ENCODE measurements around the gene ROPN1B. TPM values are rescaled to one million over a fixed set of nuclear protein-coding genes. Genes with fewer than 3 reads are reported as not detected.
A peak's percentile ranks its signal among the peaks of the same experiment; 100 is the strongest.
"Not testable (repeated sequence)": the region's sequence is repeated elsewhere in the genome, so short reads cannot be mapped to it uniquely, and the experiment has no call there.

The ROPN1B gene
- total RNA-seq, 1 donor from 2014 or later = 3.7 TPM

- DNase-seq; ATAC-seq; intact Hi-C loops (cut with micrococcal nuclease): not testable (repeated sequence)
These were observed 12.0 kb upstream of the ROPN1B start for GRCh38 chr3:125957020-125957419.

GRCh38 chr3:125957674-125958510 lies 11.1 kb upstream of the ROPN1B start:
- intact Hi-C loops (cut with micrococcal nuclease) = no loop called here
- DNase-seq = peak; percentile 61
- peak; percentile 83 for ATAC-seq

DNA sequence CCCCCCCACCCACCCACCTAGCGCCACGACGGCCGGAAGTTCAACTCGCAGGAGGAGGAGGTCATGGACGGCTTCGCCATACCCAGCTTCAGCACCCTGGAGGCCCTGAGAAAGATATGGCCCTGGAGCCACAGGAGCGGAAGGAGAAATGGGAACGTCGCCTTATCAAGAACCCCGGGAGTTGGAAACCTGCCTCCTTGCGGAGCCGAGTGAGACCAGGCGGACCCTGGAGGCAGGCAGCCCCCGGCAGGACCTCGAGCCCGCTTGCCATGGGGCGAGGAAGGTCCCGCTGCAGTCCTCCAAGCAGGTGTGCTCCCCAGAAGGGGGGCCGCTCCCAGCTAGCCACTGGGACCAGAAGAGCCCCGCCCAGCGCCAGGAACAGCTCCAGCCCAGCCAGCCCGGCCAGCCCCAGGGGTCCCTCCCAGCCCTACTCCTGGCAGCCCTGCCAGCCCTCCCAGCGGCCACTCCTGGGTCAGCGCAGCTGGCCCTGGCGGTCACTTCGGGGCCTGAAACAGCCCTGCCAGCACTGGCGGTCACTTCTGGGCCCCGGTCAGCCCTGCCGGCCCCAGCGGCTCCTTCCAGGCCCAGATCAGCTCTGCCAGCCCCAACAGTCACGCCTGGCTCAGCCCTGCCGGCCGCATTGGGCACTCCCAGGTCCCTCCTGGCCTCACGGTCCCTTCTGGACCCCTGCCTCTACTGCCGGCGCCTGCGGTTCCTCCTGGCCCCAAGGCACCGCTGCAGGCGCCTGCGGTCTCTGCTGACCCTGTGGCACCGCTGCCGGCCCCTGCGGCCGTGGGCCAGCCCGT lies 10.3 kb upstream of the ROPN1B start:
- intact Hi-C loops (cut with micrococcal nuclease) = no loop called here
- ATAC-seq (peak; percentile 20), DNase-seq (peak; percentile 26)

GRCh38 chr3:125959317-125960065 lies 9.5 kb upstream of the ROPN1B start:
- peak; percentile 25 for DNase-seq
- intact Hi-C loops (cut with micrococcal nuclease) = no loop called here
- ATAC-seq = peak; percentile 11

GRCh38 chr3:125960066-125960424 lies 8.9 kb upstream of the ROPN1B start:
- DNase-seq (no peak), ATAC-seq (no peak)

DNA sequence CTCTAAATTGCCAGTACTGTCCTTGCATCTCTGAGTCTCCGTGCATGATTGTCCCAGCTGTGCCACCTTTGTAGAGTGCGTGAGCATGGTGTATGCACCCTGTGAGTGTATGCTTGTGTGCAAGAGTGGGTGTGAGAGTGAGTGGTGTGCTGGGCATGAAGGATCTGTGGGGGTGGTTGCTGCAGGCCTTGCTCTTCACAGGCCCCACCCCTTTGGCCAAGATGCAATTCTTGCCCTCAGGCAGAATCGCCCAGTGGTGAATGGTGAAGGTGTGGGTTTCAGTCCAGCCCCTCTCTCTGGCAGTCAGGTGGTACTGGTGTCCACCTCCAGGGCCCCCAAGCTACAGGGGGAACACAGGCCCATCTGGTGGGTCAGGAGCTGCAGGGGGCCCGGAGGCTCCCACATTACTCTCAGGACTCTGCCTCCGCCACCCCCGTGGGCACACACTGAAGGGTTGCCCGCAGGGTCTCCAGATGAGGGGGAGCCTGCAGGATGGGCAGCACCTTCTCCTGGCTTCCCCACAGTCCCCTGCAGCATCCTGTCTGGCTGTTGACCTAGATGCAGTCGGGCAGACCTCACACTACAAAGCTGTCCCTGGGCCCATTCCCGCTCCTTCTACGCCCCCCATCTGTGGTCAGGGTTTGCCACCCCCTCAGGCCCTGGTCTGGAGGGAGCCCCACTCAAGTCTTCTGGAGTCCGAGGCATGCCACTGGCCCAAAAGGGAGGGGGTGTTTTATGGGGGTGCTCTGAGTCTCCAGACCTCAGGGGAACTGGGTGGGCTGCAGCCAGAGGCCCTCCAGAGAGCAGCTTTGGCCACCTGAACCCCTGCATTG lies 8.3 kb upstream of the ROPN1B start:
- ATAC-seq (no peak), DNase-seq (no peak)
- intact Hi-C loops (cut with micrococcal nuclease) = no loop called here

More at GRCh38 chr3:125960066-125960424, 8.9 kb upstream of the ROPN1B start:
- intact Hi-C loops (cut with micrococcal nuclease) = no loop called here

GRCh38 chr3:125961289-125961589 lies 7.7 kb upstream of the ROPN1B start:
- DNase-seq (no peak), ATAC-seq (no peak)
- intact Hi-C loops (cut with micrococcal nuclease) = no loop called here

DNA sequence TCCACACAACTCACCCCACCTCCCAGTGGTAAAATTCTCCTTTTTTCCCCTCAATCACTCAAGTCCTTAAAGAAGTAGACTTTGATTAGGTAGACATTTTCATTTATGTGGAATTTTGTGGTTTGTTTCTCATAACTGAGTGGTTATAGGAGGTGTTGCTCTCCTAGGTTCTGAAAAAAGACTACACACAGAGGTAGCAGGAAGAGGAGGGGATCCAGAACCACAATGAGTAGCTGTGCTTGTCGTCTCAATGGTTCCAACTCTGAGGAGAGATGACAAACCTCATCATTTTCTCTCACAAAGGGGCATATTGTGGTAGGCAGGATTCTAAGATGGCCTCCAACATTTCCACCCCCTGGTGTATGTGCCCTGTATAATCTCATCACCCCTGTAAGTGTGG lies 5.1 kb upstream of the ROPN1B start:
- intact Hi-C loops (cut with micrococcal nuclease); DNase-seq; ATAC-seq: not testable (repeated sequence)

DNA sequence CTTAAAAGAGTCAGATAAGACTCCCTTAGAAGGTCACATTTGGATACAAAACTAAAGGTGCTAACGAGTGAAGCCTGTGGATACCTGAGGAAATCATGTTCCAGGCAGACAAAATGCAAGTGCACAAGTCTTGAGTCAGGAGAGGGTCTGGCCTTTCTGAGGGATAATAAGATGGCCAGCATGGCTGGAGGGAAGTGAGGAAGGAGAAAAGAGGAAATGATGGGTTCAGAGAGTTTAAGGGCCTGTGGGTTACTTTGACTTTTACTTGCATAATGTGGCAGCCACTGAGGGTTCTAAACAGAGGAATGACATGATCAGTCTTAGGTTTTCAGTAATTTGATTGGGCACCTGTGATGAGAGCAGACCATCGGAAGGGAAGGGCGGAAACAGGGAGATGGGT lies 3.5 kb upstream of the ROPN1B start:
- intact Hi-C loops (cut with micrococcal nuclease) = no loop called here
- ATAC-seq (no peak), DNase-seq (no peak)

GRCh38 chr3:125967156-125967555 lies 1.8 kb upstream of the ROPN1B start:
- intact Hi-C loops (cut with micrococcal nuclease) = no loop called here
- DNase-seq (no peak), ATAC-seq (no peak)

GRCh38 chr3:125968121-125968520 lies 857 bp upstream of the ROPN1B start:
- ATAC-seq; intact Hi-C loops (cut with micrococcal nuclease); DNase-seq: not testable (repeated sequence)

DNA sequence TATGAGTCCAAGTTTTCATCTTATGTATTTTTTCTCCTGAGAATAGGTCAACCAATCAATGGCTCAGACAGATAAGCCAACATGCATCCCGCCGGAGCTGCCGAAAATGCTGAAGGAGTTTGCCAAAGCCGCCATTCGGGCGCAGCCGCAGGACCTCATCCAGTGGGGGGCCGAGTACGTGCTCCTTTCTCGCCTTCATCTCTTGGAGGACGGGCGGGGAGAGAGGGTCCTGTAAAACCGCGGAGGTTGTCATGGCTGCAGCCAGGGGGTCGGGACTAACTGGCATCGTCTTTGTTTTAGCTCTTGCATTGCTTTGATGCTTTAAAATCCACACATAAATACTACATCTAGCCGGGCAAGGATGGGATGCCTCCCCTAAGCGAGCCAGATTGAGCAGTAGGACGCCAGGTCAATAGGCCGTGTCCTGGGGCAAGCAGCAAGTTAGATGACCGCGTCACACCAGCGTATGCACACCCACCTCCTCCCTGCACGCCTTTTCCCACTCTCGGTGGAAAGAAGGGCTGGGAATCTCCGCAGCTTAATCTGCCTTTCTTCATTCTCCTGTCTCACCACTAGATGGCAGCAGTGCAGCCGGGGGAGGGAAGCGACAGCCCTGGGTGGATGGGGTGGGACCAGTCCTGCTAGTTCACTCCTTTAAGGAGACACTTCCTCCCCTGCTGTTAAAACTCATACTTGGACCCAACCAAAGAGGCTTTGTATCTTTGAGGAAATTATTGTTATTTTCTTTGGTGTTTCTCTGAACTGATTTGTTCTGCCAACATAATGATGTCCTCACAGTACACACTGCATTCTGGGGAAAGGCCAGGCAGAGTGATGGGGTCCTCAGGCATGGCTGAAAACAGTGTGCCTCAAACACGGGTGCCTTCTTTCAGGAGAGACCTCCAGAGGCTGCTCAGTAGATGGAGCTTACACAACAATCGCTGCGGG lies 3.3 kb downstream of the ROPN1B start:
- intact Hi-C loops (cut with micrococcal nuclease) = not testable (repeated sequence)
- DNase-seq (peak; percentile 35), ATAC-seq (peak; percentile 78)

DNA sequence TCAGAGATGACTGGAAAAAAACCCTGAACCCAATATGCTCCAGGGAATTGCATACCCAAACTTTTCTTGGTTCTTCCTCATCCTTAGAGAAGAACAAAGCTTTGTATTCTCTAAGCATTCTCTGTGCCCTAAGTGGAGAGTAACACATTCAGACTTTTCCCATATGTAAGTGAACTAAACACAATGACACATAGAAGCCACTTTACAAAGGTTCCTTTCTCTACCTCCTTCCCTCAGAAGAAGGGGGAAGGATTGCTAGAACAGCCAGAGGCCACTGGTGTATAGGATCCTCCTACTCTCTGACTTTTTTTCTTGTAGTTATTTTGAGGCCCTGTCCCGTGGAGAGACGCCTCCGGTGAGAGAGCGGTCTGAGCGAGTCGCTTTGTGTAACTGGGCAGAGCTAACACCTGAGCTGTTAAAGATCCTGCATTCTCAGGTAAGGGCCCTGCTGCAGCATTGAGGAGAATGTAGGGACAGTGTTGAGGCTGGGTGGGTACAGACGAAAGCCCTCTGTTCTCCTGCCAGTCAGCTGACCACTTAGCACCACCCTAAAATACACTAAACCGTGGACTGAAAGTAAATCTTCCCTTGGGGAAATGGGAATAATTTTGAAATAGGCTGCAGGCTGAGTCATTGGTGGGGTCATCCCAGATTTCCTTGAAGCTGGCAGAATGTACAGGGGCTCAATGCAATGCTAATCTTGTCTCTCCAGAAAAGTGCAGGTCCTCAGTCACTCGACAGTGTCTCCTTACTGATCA lies 6.4 kb downstream of the ROPN1B start:
- intact Hi-C loops (cut with micrococcal nuclease); DNase-seq: not testable (repeated sequence)
- peak; percentile 57 for ATAC-seq

DNA sequence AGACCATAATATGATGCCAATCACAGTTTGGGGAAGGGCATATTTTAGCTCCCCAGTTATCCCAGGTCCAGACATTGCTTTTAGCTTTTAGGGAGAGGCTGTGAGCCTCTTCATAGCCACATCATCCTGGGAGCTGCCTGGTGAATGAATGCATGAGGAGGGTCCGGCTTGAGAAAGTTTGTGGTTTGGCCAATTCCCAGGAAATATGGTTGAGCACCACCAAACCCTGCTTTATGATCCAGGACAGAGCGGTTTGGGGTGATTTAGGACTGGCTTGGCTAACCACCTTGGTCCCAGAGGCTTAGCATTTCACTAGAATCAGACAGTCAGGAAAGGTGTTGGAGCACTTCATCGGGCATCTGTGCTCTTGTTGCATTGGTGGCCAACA lies 7.0 kb downstream of the ROPN1B start:
- DNase-seq; ATAC-seq; intact Hi-C loops (cut with micrococcal nuclease): not testable (repeated sequence)

- peak; percentile 64 for ATAC-seq
- DNase-seq; intact Hi-C loops (cut with micrococcal nuclease): not testable (repeated sequence)
These were observed 8.1 kb downstream of the ROPN1B start for GRCh38 chr3:125977104-125977503.

GRCh38 chr3:125984951-125985350 lies 16.0 kb downstream of the ROPN1B start:
- intact Hi-C loops (cut with micrococcal nuclease); DNase-seq; ATAC-seq: not testable (repeated sequence)

All from left ventricle myocardium superior (tissue), 1 donor.